NCI-H510A treated with DMSO at 0.1 percent for 48 hours (cell line): ENCODE results near the gene USP32.

Source experiments
- DNase-seq: peaks from one replicate; lab custom pipeline; 2025; lab: John Stamatoyannopoulos, UW

The USP32 gene

GRCh38 chr17:60171753-60172079 is 220.2 kb downstream of the USP32 start:
- DNase-seq, result no peak

- DNase-seq, result peak; percentile 97
Observed at GRCh38 chr17:60170835-60171752, 220.8 kb downstream of the USP32 start.

GRCh38 chr17:60169921-60170817 is 221.8 kb downstream of the USP32 start:
- peak; percentile 38 for DNase-seq

GRCh38 chr17:60168654-60169053 is 223.3 kb downstream of the USP32 start:
- no peak for DNase-seq

- no peak for DNase-seq
Observed at GRCh38 chr17:60167065-60167741, 224.7 kb downstream of the USP32 start.

- DNase-seq, result no peak
Observed at GRCh38 chr17:60165971-60166370, 226.0 kb downstream of the USP32 start.

- no peak for DNase-seq
Observed at GRCh38 chr17:60165223-60165622, 226.7 kb downstream of the USP32 start.

GRCh38 chr17:60164697-60165096 is 227.2 kb downstream of the USP32 start:
- no peak for DNase-seq

- no peak for DNase-seq
Observed at GRCh38 chr17:60164164-60164563, 227.8 kb downstream of the USP32 start.

- no peak for DNase-seq
Observed at GRCh38 chr17:60163108-60163784, 228.7 kb downstream of the USP32 start.

GRCh38 chr17:60161598-60162330 is 230.2 kb downstream of the USP32 start:
- DNase-seq, result no peak

- no peak for DNase-seq
Observed at GRCh38 chr17:60160829-60161501, 231.0 kb downstream of the USP32 start.

- no peak for DNase-seq
Observed at GRCh38 chr17:60159479-60159866, 232.5 kb downstream of the USP32 start.

GRCh38 chr17:60158751-60159478 is 233.0 kb downstream of the USP32 start:
- DNase-seq, result no peak

- no peak for DNase-seq
Observed at GRCh38 chr17:60157487-60158040, 234.4 kb downstream of the USP32 start.

GRCh38 chr17:60156746-60157145 is 235.2 kb downstream of the USP32 start:
- DNase-seq, result no peak

GRCh38 chr17:60155815-60156214 is 236.1 kb downstream of the USP32 start:
- DNase-seq, result no peak

- no peak for DNase-seq
Observed at GRCh38 chr17:60155427-60155814, 236.5 kb downstream of the USP32 start.

- DNase-seq, result no peak
Observed at GRCh38 chr17:60154616-60155426, 237.1 kb downstream of the USP32 start.
